Suprapubic skin (tissue), 3 donors: ENCODE measurements around the gene KLF17.

Experiments
- CTCF ChIP-seq, 2 donors: fragments of 200-600 bp in 1 of 2; fragments of 450-650 bp in 1 of 2; sonication (generic) in 1 of 2; IDR thresholded peaks; one replicate each; pipeline ENCODE4 v1.5.1; 2016 to 2019; ENCODE audit warnings: antibody characterized with exemption in 2 of 2, mild to moderate bottlenecking in 1 of 2, moderate library complexity in 1 of 2
- POLR2A ChIP-seq, 2 donors: fragments of 450-650 bp; IDR thresholded peaks; one replicate each; pipeline ENCODE4 v1.6.1; 2017; ENCODE audit warnings: antibody characterized with exemption in 2 of 2, mild to moderate bottlenecking in 2 of 2, moderate library complexity in 2 of 2

- no peak for TF ChIP-seq CTCF (IDR thresholded peaks at IDR 0.05)
- TF ChIP-seq POLR2A (IDR thresholded peaks at IDR 0.05) = no peak
Observed at GRCh38 chr1:44079566-44079965, 39.1 kb upstream of the KLF17 start.
